GM21423 (cell line): ENCODE measurements around the gene MORC1.
"Not testable (repeated sequence)": the region's sequence is repeated elsewhere in the genome, so short reads cannot be mapped to it uniquely, and the experiment has no call there.

Source experiments
- ATAC-seq: cut with Tn5 transposase; IDR thresholded peaks from one replicate; pipeline ENCODE4 v1.9.1; 2021; ENCODE audit warnings: mild to moderate bottlenecking, moderate library complexity; ENCODE audit not compliant: unreplicated experiment

The MORC1 gene

GRCh38 chr3:109109574-109109973 lies 8.4 kb downstream of the MORC1 start:
- no peak for ATAC-seq

DNA sequence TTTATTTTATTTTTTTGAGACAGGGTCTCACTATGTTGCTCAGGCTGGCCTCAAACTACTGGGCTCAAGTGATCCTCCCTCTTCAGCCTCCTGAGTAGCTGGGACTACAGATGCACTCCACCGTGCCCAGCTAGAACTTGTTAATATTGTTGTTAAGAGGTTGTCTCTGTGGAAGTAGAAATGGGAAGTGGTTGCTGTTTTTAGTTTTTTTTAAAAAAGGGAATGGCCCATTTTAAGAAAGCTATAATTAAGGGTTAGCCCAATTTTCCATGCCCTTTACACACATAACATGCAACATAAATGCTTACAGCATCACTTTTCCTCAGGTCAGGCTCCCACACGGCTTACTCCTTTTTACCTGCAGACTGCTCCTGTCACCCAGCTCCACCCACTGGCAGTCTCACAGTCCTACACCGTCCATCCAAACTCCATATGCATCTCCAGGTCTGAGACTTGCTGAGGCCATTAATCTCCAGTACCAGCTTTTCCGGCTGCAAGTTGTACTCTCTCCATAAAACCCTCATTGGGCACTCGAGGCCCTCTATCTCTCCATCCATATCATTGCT lies 19.8 kb downstream of the MORC1 start:
- ATAC-seq, result peak; percentile 53

DNA sequence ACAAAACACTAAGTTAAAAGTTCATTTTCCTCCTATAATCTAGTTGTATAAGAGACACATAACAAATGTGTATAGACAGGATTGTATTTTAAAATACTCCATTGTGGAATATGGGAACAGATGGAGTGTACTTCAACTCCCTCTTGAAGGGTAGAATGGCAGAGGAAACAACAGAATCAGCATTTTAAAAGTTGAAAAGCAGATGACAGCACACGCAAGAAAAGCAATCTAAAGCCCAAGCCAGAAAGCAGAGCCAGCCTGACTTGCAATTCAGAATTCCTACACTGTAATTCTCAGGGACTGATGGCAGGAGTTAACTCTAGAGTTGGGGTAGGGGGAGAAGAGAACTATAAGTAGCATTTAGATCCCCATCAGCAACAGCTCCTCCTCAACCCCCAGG lies 22.8 kb downstream of the MORC1 start:
- ATAC-seq, result no peak

GRCh38 chr3:109093561-109093960 lies 24.4 kb downstream of the MORC1 start:
- no peak for ATAC-seq

DNA sequence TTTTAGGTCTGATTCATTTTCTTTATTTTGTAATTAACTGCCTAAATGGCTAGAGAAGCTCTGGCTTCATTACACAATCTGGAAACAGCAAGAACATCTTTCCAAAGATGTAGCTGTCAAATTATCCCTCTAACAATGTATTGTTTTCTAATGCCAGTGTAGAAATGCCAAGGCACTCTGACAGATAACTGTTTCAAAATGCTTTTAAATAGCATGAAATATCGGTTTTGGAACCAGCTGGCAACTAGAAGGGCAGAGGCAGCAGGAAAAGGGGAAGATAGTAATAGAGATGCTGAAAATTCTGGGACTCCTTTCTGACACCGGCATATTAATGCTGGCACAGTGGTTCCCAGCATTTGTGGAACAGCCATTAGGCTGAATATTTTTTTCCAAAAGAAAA lies 26.1 kb downstream of the MORC1 start:
- no peak for ATAC-seq

GRCh38 chr3:109089265-109089664 lies 28.7 kb downstream of the MORC1 start:
- no peak for ATAC-seq

DNA sequence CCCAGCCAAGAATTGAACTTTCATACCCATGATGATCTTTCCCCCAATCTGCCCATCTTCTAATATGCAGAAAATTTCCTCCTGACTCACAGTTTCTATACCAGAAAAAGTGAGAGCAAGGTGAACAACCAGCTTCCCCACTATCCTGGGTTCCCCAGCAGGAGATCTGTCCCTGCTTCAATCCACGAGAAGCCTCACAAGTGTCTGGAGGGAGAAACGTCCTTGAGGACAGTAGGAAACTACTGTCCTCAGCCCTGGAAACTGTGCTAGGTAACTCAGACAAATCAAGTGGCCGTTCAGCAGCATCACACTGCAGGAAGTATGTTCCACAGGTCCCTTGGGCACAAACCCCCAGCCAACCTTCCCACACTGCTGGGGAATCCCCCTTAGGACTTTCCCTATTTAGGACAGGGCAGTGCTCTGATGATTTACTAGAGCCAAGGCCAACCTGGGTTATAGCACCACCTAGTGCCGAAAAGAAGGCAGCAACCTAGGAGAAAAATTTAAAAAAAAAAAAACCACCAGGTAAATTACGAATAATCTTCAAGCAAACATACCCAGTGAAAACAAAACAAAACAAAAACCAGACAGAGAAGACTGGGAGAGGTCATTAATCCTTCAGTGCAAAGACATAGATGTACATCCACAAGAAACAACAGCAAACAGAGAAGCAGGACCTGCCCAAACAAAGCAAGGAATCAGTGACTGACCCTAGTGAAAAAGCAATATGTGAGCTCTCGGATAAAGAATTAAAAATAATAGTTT lies 36.0 kb downstream of the MORC1 start:
- ATAC-seq, result peak; percentile 99

- not testable (repeated sequence) for ATAC-seq
Observed at GRCh38 chr3:109080090-109080489, 37.8 kb downstream of the MORC1 start.

DNA sequence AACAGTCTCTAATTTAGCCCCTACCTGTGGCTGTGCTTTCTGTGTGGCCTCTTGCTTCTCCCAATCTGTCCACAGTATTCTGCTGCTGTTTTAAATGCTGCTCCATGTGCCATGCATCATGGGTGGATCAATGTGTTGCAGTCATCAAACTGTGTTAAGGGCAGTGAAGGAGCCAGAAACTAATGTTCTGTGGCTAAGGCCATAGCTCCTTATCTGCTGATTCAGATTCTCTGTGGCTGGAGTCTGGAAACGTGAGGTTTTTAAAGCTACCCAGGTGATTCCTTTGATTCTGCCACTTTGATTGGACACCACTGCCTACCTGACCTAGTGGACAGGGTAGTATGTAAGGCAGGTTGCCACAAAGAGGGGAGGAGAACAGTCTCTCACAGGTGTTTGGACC lies 44.8 kb downstream of the MORC1 start:
- ATAC-seq, result no peak

GRCh38 chr3:109072194-109072593 lies 45.7 kb downstream of the MORC1 start:
- ATAC-seq, result peak; percentile 84

- ATAC-seq, result peak; percentile 38
Observed at GRCh38 chr3:109071350-109072142, 46.4 kb downstream of the MORC1 start.

- ATAC-seq, result no peak
Observed at GRCh38 chr3:109070211-109070610, 47.7 kb downstream of the MORC1 start.

GRCh38 chr3:109066864-109067263 lies 51.1 kb downstream of the MORC1 start:
- no peak for ATAC-seq

- ATAC-seq, result peak; percentile 81
Observed at GRCh38 chr3:109059264-109059663, 58.7 kb downstream of the MORC1 start.

DNA sequence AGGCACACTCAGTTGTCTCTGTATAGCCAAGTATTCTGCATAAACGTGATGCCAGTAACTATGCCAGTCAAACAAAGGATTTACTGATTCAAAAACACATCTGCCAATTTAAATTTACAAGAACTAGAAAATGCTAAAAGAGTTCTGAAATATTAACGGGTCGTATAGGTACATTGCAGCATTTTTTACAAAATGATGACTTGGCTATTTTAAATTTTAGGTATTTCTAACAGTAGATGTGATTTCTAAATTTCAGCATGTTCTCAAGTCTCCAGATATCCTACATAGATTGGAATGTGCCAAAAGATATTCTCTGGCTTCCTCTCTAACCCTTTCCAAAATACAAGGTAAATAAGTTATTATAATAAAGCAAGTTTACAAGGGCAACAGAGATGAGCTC lies 60.3 kb downstream of the MORC1 start:
- no peak for ATAC-seq

- no peak for ATAC-seq
Observed at GRCh38 chr3:109057056-109057455, 60.9 kb downstream of the MORC1 start.

DNA sequence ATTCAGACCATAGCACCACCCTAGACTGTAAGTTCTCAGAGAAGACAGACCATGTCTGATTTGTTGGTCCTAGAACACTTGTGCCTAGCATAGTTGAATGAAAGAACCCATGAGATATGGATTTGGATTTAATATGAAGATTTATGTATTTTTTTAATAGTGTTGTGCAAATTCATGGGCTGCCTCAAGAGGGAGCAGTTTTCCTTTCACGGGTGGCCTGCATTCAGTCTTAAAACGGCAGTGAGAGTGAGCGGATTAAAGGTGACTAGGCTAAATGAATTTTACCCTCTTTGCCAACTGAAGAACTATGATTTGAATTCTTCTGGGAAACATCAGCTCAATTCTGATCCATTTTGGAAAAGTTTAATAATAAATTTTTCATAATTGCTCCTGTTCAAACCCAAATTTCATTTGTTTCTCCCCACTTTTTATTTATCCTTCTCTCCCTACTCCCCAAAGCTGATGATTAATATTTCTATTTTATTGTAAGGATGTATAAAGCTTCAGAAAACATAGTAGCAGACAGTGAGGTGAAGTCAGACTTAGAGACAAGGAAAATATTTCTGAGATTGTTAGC lies 67.3 kb downstream of the MORC1 start:
- peak; percentile 62 for ATAC-seq

GRCh38 chr3:109047366-109047765 lies 70.6 kb downstream of the MORC1 start:
- no peak for ATAC-seq

GRCh38 chr3:109045271-109046040 lies 72.5 kb downstream of the MORC1 start:
- no peak for ATAC-seq

GRCh38 chr3:109035082-109035481 lies 82.9 kb downstream of the MORC1 start:
- ATAC-seq, result no peak
